Lower lobe of right lung (tissue), 2 donors: ENCODE results near the gene SOX1. TPM values are rescaled to one million over a fixed set of nuclear protein-coding genes. Genes with fewer than 3 reads are reported as not detected.

ENCODE experiments used
- ATAC-seq, 2 donors: fragments of 200-7000 bp; cut with Tn5 transposase; one replicate each; pipeline ENCODE4 v1.9.1; 2020 to 2022; ENCODE audit warnings: mild to moderate bottlenecking in 2 of 2, moderate library complexity in 2 of 2
- DNase-seq: peaks from one replicate; pipeline ENCODE4 v3.0.0-alpha.2; 2020
- H3K27ac ChIP-seq: fragments of 200-600 bp; one replicate; pipeline ENCODE4 v1.8.0; 2022
- H3K27me3 ChIP-seq: fragments of 200-600 bp; one replicate; pipeline ENCODE4 v1.8.0; 2022; ENCODE audit warnings: low read depth
- H3K36me3 ChIP-seq: fragments of 200-600 bp; one replicate; pipeline ENCODE4 v1.8.0; 2022; ENCODE audit warnings: mild to moderate bottlenecking
- H3K4me1 ChIP-seq: fragments of 200-600 bp; one replicate; pipeline ENCODE4 v1.8.0; 2022
- H3K4me3 ChIP-seq: fragments of 200-600 bp; one replicate; pipeline ENCODE4 v1.8.0; 2022; ENCODE audit warnings: mild to moderate bottlenecking
- H3K9me3 ChIP-seq: fragments of 200-600 bp; one replicate; pipeline ENCODE4 v1.8.0; 2022
- intact Hi-C: fragments of 100-400 bp; cut with DNase I; formaldehyde crosslinking; loops from one replicate; pipeline ENCODE4 v1.11.0; 2022
- total RNA-seq: library from RNA; stranded (reverse); fragmentation: NEBNext Ultra II Directional; extraction: Animal tissue kit (Norgen Biotek cat#: 25700); gene quantifications from one replicate; pipeline ENCODE4 v1.2.1, GENCODE V29; 2021
- TF ChIP-seq, protein P1 (sequence below): fragments of 200-600 bp; IDR thresholded peaks from one replicate; pipeline ENCODE4 v1.8.0; 2022; ENCODE audit warnings: antibody characterized with exemption, mild to moderate bottlenecking
- donor health status: DM: no; HTN: yes; CAD: no; lungs with severe emphysema.

SOX1 gene
- total RNA-seq, 1 donor from 2014 or later = not detected

DNA sequence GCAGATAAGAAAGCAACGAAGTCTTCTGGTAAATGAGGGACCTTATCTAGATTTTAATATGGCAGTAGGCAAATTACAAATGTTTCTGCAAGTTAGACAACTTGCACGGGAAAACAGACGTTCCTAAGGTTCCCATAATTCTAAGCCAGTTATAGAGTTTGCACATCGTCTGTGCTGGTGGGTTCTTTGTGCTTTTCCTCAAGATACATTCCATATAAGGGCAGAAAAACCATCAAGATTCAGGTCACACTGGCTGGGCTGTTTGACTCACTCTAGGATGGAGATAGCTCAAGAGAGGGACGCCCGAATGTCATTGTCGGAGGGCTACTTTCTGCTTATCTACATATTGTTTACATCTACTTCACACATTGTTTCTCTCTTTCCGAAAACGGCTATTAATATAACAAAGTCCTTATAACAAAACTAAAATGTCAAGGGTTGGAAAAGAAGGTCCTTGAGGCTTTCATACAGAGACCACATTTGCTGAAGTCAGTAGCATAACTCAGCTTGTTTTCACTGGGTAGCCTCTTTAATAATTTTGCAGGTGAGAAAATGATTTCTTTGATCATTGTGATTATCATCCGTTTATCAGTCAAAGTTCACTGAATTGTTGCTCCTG lies 44.4 kb downstream of the SOX1 start:
- TF ChIP-seq, protein P1, sequence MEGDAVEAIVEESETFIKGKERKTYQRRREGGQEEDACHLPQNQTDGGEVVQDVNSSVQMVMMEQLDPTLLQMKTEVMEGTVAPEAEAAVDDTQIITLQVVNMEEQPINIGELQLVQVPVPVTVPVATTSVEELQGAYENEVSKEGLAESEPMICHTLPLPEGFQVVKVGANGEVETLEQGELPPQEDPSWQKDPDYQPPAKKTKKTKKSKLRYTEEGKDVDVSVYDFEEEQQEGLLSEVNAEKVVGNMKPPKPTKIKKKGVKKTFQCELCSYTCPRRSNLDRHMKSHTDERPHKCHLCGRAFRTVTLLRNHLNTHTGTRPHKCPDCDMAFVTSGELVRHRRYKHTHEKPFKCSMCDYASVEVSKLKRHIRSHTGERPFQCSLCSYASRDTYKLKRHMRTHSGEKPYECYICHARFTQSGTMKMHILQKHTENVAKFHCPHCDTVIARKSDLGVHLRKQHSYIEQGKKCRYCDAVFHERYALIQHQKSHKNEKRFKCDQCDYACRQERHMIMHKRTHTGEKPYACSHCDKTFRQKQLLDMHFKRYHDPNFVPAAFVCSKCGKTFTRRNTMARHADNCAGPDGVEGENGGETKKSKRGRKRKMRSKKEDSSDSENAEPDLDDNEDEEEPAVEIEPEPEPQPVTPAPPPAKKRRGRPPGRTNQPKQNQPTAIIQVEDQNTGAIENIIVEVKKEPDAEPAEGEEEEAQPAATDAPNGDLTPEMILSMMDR = no peak
- no peak overlapping the region for H3K4me3 ChIP-seq
- no peaks in the 10 kb centered on the region for H3K9me3 ChIP-seq
- no peak overlapping the region for H3K27ac ChIP-seq
- no peak for ATAC-seq
- no peaks in the 10 kb centered on the region for H3K4me1 ChIP-seq
- intact Hi-C loops = no loop called here
- DNase-seq = no peak
- no peaks in the 10 kb centered on the region for H3K36me3 ChIP-seq
- H3K27me3 ChIP-seq = peaks cover 67% of the 10 kb centered on the region

DNA sequence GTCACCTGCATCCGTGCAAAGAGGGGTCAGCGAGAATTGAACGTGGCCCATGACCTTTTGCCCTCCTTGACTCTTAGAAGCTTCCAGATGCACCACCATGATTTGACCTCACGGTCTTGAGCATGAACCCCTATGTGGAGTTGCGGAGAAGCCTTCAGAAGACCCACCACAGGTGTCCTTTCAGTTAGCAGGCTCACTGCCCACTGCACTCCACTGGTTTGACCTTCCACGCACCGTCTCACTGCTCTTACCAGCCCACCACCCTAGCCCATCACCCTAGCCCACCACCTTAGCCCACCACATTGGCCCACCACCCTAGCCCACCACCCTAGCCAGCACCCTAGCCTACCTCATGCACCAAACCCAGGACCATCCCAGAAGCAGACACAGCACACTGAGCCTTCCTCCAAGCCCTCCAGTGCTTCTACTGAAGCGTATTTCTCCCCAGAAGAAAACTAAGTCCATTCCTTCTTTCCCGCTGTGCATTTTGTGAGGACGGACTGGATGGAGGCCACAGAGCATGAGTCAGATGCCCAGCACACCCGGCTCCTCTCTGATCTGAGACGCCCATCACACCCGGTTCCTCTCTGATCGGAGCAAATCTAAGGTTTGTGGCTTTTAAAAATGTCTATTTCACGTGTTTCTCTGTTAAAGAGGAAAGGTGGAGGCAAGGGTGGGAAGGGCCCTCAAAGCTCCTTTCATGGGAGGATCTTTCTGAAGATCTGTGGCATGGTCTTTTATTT lies 45.8 kb downstream of the SOX1 start:
- Histone ChIP-seq H3K9me3 (no peaks in the 10 kb centered on the region), H3K27ac (no peak overlapping the region), H3K4me1 (no peaks in the 10 kb centered on the region), H3K36me3 (no peaks in the 10 kb centered on the region), H3K4me3 (no peak overlapping the region), H3K27me3 (peaks cover 63% of the 10 kb centered on the region)
- TF ChIP-seq, protein P1 = no peak
- intact Hi-C loops = no loop called here
- ATAC-seq = no peak
- no peak for DNase-seq

DNA sequence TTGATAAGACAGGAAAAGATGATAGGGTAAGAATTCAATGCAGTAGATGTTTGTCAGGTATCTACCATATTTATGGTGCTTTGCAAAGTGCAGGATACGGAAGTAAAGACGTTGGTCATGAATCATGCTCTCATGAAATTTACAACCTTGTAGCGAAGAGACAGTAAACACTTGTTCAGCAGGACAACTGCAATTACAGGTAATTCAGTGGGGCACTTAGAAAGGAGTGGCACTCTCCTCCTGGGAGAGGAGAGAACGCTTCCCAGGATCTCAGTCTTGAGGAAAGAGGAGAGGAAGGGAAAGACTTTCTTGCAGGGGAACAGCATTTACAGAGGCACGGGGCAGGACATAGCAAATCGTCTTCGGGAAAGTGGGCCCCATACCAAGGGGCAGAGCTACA lies 46.4 kb downstream of the SOX1 start:
- H3K27ac ChIP-seq = no peak overlapping the region
- no peaks in the 10 kb centered on the region for H3K9me3 ChIP-seq
- H3K4me1 ChIP-seq = no peaks in the 10 kb centered on the region
- intact Hi-C loops = no loop called here
- peaks cover 60% of the 10 kb centered on the region for H3K27me3 ChIP-seq
- H3K36me3 ChIP-seq = no peaks in the 10 kb centered on the region
- DNase-seq (no peak), ATAC-seq (no peak)
- H3K4me3 ChIP-seq = no peak overlapping the region
- TF ChIP-seq, protein P1 = no peak

DNA sequence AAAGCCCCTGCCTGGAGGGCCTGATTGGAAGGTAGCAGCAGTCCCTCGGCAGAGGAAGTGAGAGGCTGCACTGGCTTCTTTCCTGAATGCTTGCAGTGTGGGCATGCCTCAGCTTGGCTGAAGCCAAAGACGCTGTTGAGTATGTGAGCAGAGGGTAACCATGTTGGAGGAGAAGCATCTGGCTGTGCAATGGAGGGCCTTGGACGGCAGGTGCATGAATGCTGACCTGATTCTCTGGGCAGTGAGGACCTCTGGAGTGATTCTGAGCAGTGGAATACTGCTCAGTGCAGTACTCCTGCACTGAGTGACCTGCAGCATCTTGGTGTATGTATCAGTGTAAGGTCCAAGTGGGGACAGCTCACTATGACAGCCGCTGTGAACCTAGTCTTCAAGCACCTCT lies 46.9 kb downstream of the SOX1 start:
- no peaks in the 10 kb centered on the region for H3K4me1 ChIP-seq
- H3K36me3 ChIP-seq = no peaks in the 10 kb centered on the region
- no peak overlapping the region for H3K4me3 ChIP-seq
- H3K9me3 ChIP-seq = no peaks in the 10 kb centered on the region
- no peak overlapping the region for H3K27ac ChIP-seq
- H3K27me3 ChIP-seq = peaks cover 60% of the 10 kb centered on the region
- intact Hi-C loops = no loop called here
- ATAC-seq (peak in 1 of 2 donors; percentile 11), DNase-seq (no peak)
- TF ChIP-seq, protein P1 = no peak

DNA sequence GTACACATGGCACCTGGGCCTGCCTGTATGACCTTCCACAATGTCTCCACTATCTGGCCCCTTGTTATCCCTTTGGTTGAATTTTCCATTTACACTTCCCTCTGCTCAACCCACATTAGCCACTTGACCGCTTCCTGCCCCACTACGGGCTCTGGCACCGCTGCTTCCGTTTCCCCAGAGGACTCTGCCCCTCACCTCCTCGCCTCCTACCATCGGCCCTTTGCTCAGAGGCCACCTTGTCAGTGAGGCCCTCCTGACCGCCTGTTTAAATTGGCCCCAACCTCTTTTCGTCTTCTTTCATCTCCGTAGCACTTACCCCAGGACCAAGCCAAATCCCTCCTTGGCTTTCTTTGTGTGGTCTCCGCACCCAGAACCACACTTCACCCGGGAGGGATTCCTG lies 47.4 kb downstream of the SOX1 start:
- ATAC-seq = no peak
- H3K36me3 ChIP-seq = no peaks in the 10 kb centered on the region
- no peak overlapping the region for H3K27ac ChIP-seq
- no peak overlapping the region for H3K4me3 ChIP-seq
- H3K4me1 ChIP-seq = no peaks in the 10 kb centered on the region
- no peaks in the 10 kb centered on the region for H3K9me3 ChIP-seq
- intact Hi-C loops = no loop called here
- DNase-seq = no peak
- H3K27me3 ChIP-seq = peaks cover 57% of the 10 kb centered on the region
- TF ChIP-seq, protein P1 = no peak
